K562 (cell line): ENCODE data around the gene PAX2. TPM values are rescaled to one million over a fixed set of nuclear protein-coding genes. Genes with fewer than 3 reads are reported as not detected.

Source experiments
- ATAC-seq: fragments of 200-7000 bp; cut with Tn5 transposase; 3 replicates; pipeline ENCODE4 v1.9.1; 2020; ENCODE audit warnings: moderate library complexity
- BruUV-seq: library from RNA; stranded (reverse); fragments of 400-500 nt; replicated peaks from 2 replicates; lab custom pipeline; 2021; lab: Mats Ljungman, UMichigan
- CTCF ChIA-PET: fragments of 300-600 bp; formaldehyde crosslinking; extraction: SDS; loops from one replicate; lab custom pipeline; 2021; ENCODE audit warnings: low intra/inter-chr PET ratio; lab: Yijun Ruan, JAX
- POLR2A ChIA-PET: fragments of 300-600, 350-650 bp; sonication (Branson Sonifier 250); formaldehyde crosslinking; extraction: SDS; loops from one replicate; lab custom pipeline; 2021; ENCODE audit warnings: antibody characterized with exemption, inconsistent platforms; lab: Yijun Ruan, JAX
- DNase-seq, 4 experiments: peaks; one replicate each; pipeline versions ENCODE4 v3.0.0 to v3.0.0-alpha.2; 2011 to 2018; ENCODE audit warnings: low spot score in 3 of 4, mixed read lengths in 3 of 4; ENCODE audit errors: extremely low read depth in 1 of 4
- FAIRE-seq: peaks from 2 replicates; lab custom pipeline; 2011; peaks lifted over from hg19 to GRCh38; lab: Jason Lieb, UNC
- H2AFZ ChIP-seq: 2 replicates; pipeline ENCODE4 v1.6.0; 2011; ENCODE audit warnings: low read depth, low read length, control low read depth, inconsistent platforms
- H3K27ac ChIP-seq: fragments of 200-600 bp; 3 replicates; pipeline ENCODE4 v1.8.0; 2011; ENCODE audit warnings: low read depth, mild to moderate bottlenecking, control low read depth, inconsistent platforms, low read length, moderate library complexity, mixed read lengths; ENCODE audit errors: extremely low read depth
- H3K27me3 ChIP-seq, 2 experiments: fragments of 300-600 bp in 1 of 2; 2 replicates in 1 of 2; 3 replicates in 1 of 2; pipeline versions ENCODE4 v1.6.0 to v1.8.0; 2011; ENCODE audit warnings: inconsistent platforms in 2 of 2, low read length in 2 of 2, mild to moderate bottlenecking in 1 of 2, mixed read lengths in 1 of 2, moderate library complexity in 1 of 2; ENCODE audit not compliant: control insufficient read depth in 2 of 2, insufficient read depth in 2 of 2
- H3K36me3 ChIP-seq: fragments of 300-600 bp; 3 replicates; pipeline ENCODE4 v1.8.0; 2011; ENCODE audit warnings: mild to moderate bottlenecking, low read length, inconsistent platforms; ENCODE audit not compliant: control insufficient read depth, insufficient read depth
- H3K4me1 ChIP-seq, 2 experiments: fragments of 200-600 bp in 1 of 2; replicated peaks in 1 of 2; 2 replicates in 1 of 2; 3 replicates in 1 of 2; pipeline versions ENCODE4 v1.5.1 to v1.8.0; 2011; ENCODE audit warnings: inconsistent platforms in 2 of 2, low read length in 2 of 2, mild to moderate bottlenecking in 1 of 2, mixed read lengths in 1 of 2, moderate library complexity in 1 of 2; ENCODE audit not compliant: control insufficient read depth in 2 of 2, insufficient read depth in 2 of 2
- H3K4me2 ChIP-seq: 2 replicates; pipeline ENCODE4 v1.6.1; 2011; ENCODE audit warnings: low read length, control low read depth, inconsistent platforms, mixed read lengths; ENCODE audit not compliant: insufficient read depth
- H3K4me3 ChIP-seq: fragments of 200-600 bp; sonication (generic), shearing (Covaris generic); 2 replicates; pipeline ENCODE4 v1.5.1; 2016; ENCODE audit warnings: control low read depth, inconsistent platforms
- H3K79me2 ChIP-seq: fragments of 200-600 bp; 3 replicates; pipeline ENCODE4 v1.8.0; 2011; ENCODE audit warnings: low read length, inconsistent platforms; ENCODE audit not compliant: control insufficient read depth, insufficient read depth
- H3K9ac ChIP-seq, 2 experiments: 2 replicates each; pipeline versions ENCODE4 v1.6.0 to v1.6.1; 2011; ENCODE audit warnings: low read depth in 2 of 2, low read length in 2 of 2, control low read depth in 1 of 2, inconsistent platforms in 1 of 2, mild to moderate bottlenecking in 1 of 2, mixed read lengths in 1 of 2; ENCODE audit not compliant: insufficient read depth in 1 of 2
- H3K9me1 ChIP-seq: one replicate; pipeline ENCODE4 v1.6.0; 2011; ENCODE audit warnings: inconsistent platforms, mild to moderate bottlenecking, low read length, moderate library complexity; ENCODE audit not compliant: control insufficient read depth, insufficient read depth
- H3K9me3 ChIP-seq: replicated peaks from 2 replicates; pipeline ENCODE4 v1.5.1; 2011; ENCODE audit warnings: low read depth, low read length, inconsistent platforms; ENCODE audit not compliant: control insufficient read depth, insufficient read depth
- H4K20me1 ChIP-seq: replicated peaks from 2 replicates; pipeline ENCODE4 v1.6.1; 2011; ENCODE audit warnings: low read length, inconsistent platforms, mixed read lengths; ENCODE audit not compliant: control insufficient read depth, insufficient read depth
- CEBPG ChIP-seq, 3 experiments: fragments of 200-800 bp in 1 of 3; sonication (Bioruptor generic) in 1 of 3; sonication (generic) in 1 of 3; formaldehyde crosslinking in 1 of 3; IDR thresholded peaks in 2 of 3; conservative IDR thresholded peaks in 1 of 3; 2 replicates each; pipeline versions ENCODE4 v1.6.1 to v1.8.0; 2016 to 2022; ENCODE audit warnings: missing compliant biosample characterization in 2 of 3, missing genetic modification characterization in 2 of 3, mild to moderate bottlenecking in 1 of 3, missing genetic modification reagents in 1 of 3
- DNMT1 ChIP-seq: fragments of 450-650 bp; IDR thresholded peaks from 2 replicates; pipeline ENCODE4 v1.6.1; 2016; ENCODE audit warnings: antibody characterized with exemption, mild to moderate bottlenecking
- FOXA3 ChIP-seq, 2 experiments: fragments of 450-650 bp in 1 of 2; sonication (generic) in 1 of 2; formaldehyde crosslinking; IDR thresholded peaks in 1 of 2; conservative IDR thresholded peaks in 1 of 2; 2 replicates each; pipeline versions ENCODE4 v1.4.0 to v1.8.0; 2020 to 2022; ENCODE audit warnings: mild to moderate bottlenecking in 2 of 2, missing genetic modification reagents in 1 of 2
- MTA2 ChIP-seq: fragments of 450-650 bp; IDR thresholded peaks from 2 replicates; pipeline ENCODE4 v1.6.1; 2016; ENCODE audit warnings: low read depth
- NELFE ChIP-seq: IDR thresholded peaks from 2 replicates; pipeline ENCODE4 v1.6.1; 2011; ENCODE audit warnings: mild to moderate bottlenecking; ENCODE audit not compliant: insufficient read depth, insufficient read length
- NR2C1 ChIP-seq, 2 experiments: fragments of 450-650 bp; IDR thresholded peaks; 2 replicates each; pipeline ENCODE4 v1.6.1; 2017; ENCODE audit warnings: mild to moderate bottlenecking in 2 of 2, antibody characterized with exemption in 1 of 2, inconsistent platforms in 1 of 2, missing compliant biosample characterization in 1 of 2, missing genetic modification characterization in 1 of 2
- PKNOX1 ChIP-seq: fragments of 450-650 bp; IDR thresholded peaks from 2 replicates; pipeline ENCODE4 v1.6.1; 2016
- PPARD ChIP-seq: fragments of 250-450 bp; sonication (Bioruptor Pico); IDR thresholded peaks from 2 replicates; pipeline ENCODE4 v1.8.0; 2022; ENCODE audit warnings: inconsistent platforms, mild to moderate bottlenecking, moderate library complexity
- PTBP1 ChIP-seq: fragments of 200-400 bp; formaldehyde crosslinking; IDR thresholded peaks from 2 replicates; pipeline ENCODE4 v1.6.1; 2017; ENCODE audit warnings: low read depth, low read length
- SLC30A9 ChIP-seq: fragments of 250-450 bp; sonication (Bioruptor Pico); IDR thresholded peaks from 2 replicates; pipeline ENCODE4 v1.8.0; 2022; ENCODE audit warnings: mild to moderate bottlenecking, moderate library complexity
- SMAD1 ChIP-seq: fragments of 150-350 bp; IDR thresholded peaks from 2 replicates; pipeline ENCODE4 v1.6.1; 2014; ENCODE audit warnings: low read length, low read depth; ENCODE audit not compliant: partially characterized antibody
- STAT5B ChIP-seq: fragments of 250-450 bp; sonication (Bioruptor Pico); IDR thresholded peaks from 2 replicates; pipeline ENCODE4 v1.8.0; 2021; ENCODE audit warnings: mild to moderate bottlenecking, inconsistent platforms
- ZNF592 ChIP-seq: fragments of 450-650 bp; IDR thresholded peaks from 2 replicates; pipeline ENCODE4 v1.6.1; 2017; ENCODE audit warnings: antibody characterized with exemption, mild to moderate bottlenecking
- ZNF695 ChIP-seq: fragments of 450-650 bp; formaldehyde crosslinking; IDR thresholded peaks from 2 replicates; pipeline ENCODE4 v1.4.0; 2020; ENCODE audit warnings: mild to moderate bottlenecking, moderate library complexity
- ZNF75A ChIP-seq: fragments of 450-650 bp; formaldehyde crosslinking; IDR thresholded peaks from 2 replicates; pipeline ENCODE4 v1.4.0; 2020; ENCODE audit warnings: mild to moderate bottlenecking
- ZNF764 ChIP-seq: fragments of 250-450 bp; sonication (Bioruptor Pico); IDR thresholded peaks from 2 replicates; pipeline ENCODE4 v1.4.0; 2020; ENCODE audit warnings: low read depth, mild to moderate bottlenecking, moderate library complexity
- WGBS: fragments of 100-300 bp; shearing (Covaris generic); methylation state at CpG from one replicate; pipeline ENCODE4 v1.1.6; 2016; ENCODE audit warnings: low coverage, mixed read lengths; ENCODE audit not compliant: insufficient coverage; ENCODE audit errors: missing lambda C conversion rate; 5-methylcytosine and 5-hydroxymethylcytosine counted together
- in situ Hi-C: fragments of 300-500 bp; cut with MboI; formaldehyde crosslinking; loops from 4 replicates; pipeline ENCODE4 v1.15.0; 2018; ENCODE audit warnings: inconsistent platforms, mixed read lengths
- intact Hi-C: fragments of 100-400 bp; cut with micrococcal nuclease; formaldehyde crosslinking; loops from 2 replicates; pipeline ENCODE4 v1.14.2; 2022
- polyA plus RNA-seq, 8 experiments: library from polyadenylated mRNA; depleted of rRNA in 4 of 8; stranded (reverse) in 5 of 8; unstranded in 3 of 8; fragments of >200 nt; fragmentation: Nextera tagmentation in 2 of 8; fragmentation: Illumina TruSeq in 1 of 8; extraction: Ambion mirVana in 2 of 8; extraction: Trizol in 1 of 8; gene quantifications; 2 replicates each; pipeline versions ENCODE4 v1.2.1 to v1.2.3, GENCODE V29; 2011 to 2014; ENCODE audit warnings: inconsistent platforms in 1 of 8, missing spikeins in 1 of 8
- total RNA-seq, 7 experiments: library from RNA; depleted of rRNA in 6 of 7; stranded (reverse); fragments of >200 nt in 6 of 7; fragmentation: Illumina TruSeq in 2 of 7; extraction: Trizol in 2 of 7; gene quantifications; 2 replicates each; pipeline versions ENCODE4 v1.2.1 to v1.2.3, GENCODE V29; 2011 to 2021; ENCODE audit warnings: low replicate concordance in 1 of 7

PAX2 gene
- total and polyA plus RNA-seq, 9 of the 15 experiments (the other 6 are each of a cell fraction or from before 2014, with no cell fraction given): not detected

- TF ChIP-seq NR2C1 (IDR thresholded peaks at IDR 0.05) (no peak), NR2C1 (tag; IDR thresholded peaks at IDR 0.05) (no peak), MTA2 (no peak), DNMT1 (no peak)
Measured at GRCh38 chr10:100814751-100815474, 69.5 kb downstream of the PAX2 start (continued).

- ChIA-PET CTCF (no interaction called here), POLR2A (interaction anchor here (0.6 to 1.2 kb wide), 2 partner anchors 10 to 241 kb away, joined by 3 to 4 read pairs; no protein-coding TSS in a partner anchor)
- no peaks in the 10 kb centered on the region for H3K4me1 ChIP-seq
- BruUV-seq: no TSS peak
- FAIRE-seq (no peak), ATAC-seq (no peak), DNase-seq (no peak)
- no peak overlapping the region for H3K4me3 ChIP-seq
- no peaks in the 10 kb centered on the region for H3K9me3 ChIP-seq
- H4K20me1 ChIP-seq: no peaks in the 10 kb centered on the region; the same call in 1 of the 2 replicates
- H3K27me3 ChIP-seq: peaks cover 3 to 37% of the 10 kb centered on the region in 2 experiments; a peak in 3 of 5 replicates
- in situ Hi-C loops: no loop called here
- H3K9ac ChIP-seq: no peak overlapping the region
- no peak overlapping the region for H3K27ac ChIP-seq
- H3K36me3 ChIP-seq: no peaks in the 10 kb centered on the region
- no peaks in the 10 kb centered on the region for H3K9me1 ChIP-seq
- no peak overlapping the region for H3K4me2 ChIP-seq
- no peaks in the 10 kb centered on the region for H3K79me2 ChIP-seq
- H2AFZ ChIP-seq: no peak overlapping the region
- 0% methylated on average over 6 of the region's 6 CpGs for WGBS
- intact Hi-C loops: no loop called here
- TF ChIP-seq NELFE: no peak
- no peak for TF ChIP-seq ZNF764 (CRISPR knock-in tag)
- TF ChIP-seq PKNOX1: no peak
- no peak for TF ChIP-seq STAT5B
- TF ChIP-seq FOXA3 (CRISPR knock-in tag; conservative IDR thresholded peaks at IDR 0.05 in 1 of 2, IDR thresholded peaks at IDR 0.05 in 1 of 2): no peak
- TF ChIP-seq ZNF75A (CRISPR knock-in tag): no peak
- no peak for TF ChIP-seq ZNF592
- TF ChIP-seq CEBPG (CRISPR knock-in tag; IDR thresholded peaks at IDR 0.05): no peak
- TF ChIP-seq CEBPG (tag; conservative IDR thresholded peaks at IDR 0.05 in 1 of 2, IDR thresholded peaks at IDR 0.05 in 1 of 2): no peak
- TF ChIP-seq SMAD1: no peak
- no peak for TF ChIP-seq PPARD (CRISPR knock-in tag)
- TF ChIP-seq PTBP1: no peak
- no peak for TF ChIP-seq SLC30A9
- TF ChIP-seq ZNF695 (CRISPR knock-in tag): no peak
Measured at GRCh38 chr10:100816671-100817070, 71.3 kb downstream of the PAX2 start.
